Measurements from ENCODE around the gene SLC15A3. TPM values are rescaled to one million over a fixed set of nuclear protein-coding genes. Genes with fewer than 3 reads are reported as not detected.

The SLC15A3 gene
- total and polyA plus RNA-seq, 8 donors: 2.0 to 25.3 (median 6.1) TPM

GRCh38 chr11:60908803-60909202 lies 43.2 kb downstream of the SLC15A3 start:
- ATAC-seq: no peak

GRCh38 chr11:60906132-60906972 lies 45.6 kb downstream of the SLC15A3 start, which contains the start of gene PRPF19:
Gene PRPF19, minus strand, starts transcription at chr11:60906585. Its CDS starts 203 bp downstream, at chr11:60906382.
- intact Hi-C loops (cut with DNase I): no loop called here
- no peaks in the 10 kb centered on the region for H3K9me3 ChIP-seq
- no peak for TF ChIP-seq CTCF (IDR thresholded peaks at IDR 0.05)
- H3K27ac ChIP-seq: peak within 1 kb of the TSS; percentile 75 to 95 (median 90)
- 0% methylated on average over 68 to 75 of the region's 75 CpGs for WGBS, 2 donors
- no peaks in the 10 kb centered on the region for H3K27me3 ChIP-seq
- H3K4me1 ChIP-seq: peaks cover 0 to 16% (median 13%) of the 10 kb centered on the region in 3 donors
- DNase-seq: peak; percentile 96 to 99 (median 98)
- peak; percentile 60 for FAIRE-seq
- peak within 1 kb of the TSS; percentile 61 to 99 (median 87) for H3K4me3 ChIP-seq
- ATAC-seq: peak; percentile 94 to 98 (median 96)
- H3K36me3 ChIP-seq: peaks cover 4 to 21% (median 10%) of the 10 kb centered on the region in 3 donors

More at GRCh38 chr11:60908803-60909202, 43.2 kb downstream of the SLC15A3 start:
- Histone ChIP-seq H3K9me3 (no peaks in the 10 kb centered on the region), H3K27ac (no peak overlapping the region), H3K4me3 (no peak overlapping the region), H3K4me1 (peaks cover 0 to 13% (median 13%) of the 10 kb centered on the region in 3 donors), H3K27me3 (no peaks in the 10 kb centered on the region), H3K36me3 (no peaks in the 10 kb centered on the region)
- DNase-seq: no peak
- TF ChIP-seq CTCF (IDR thresholded peaks at IDR 0.05): no peak
- WGBS, 2 donors: 15 to 31% methylated on average over 1 of the region's 1 CpG
- intact Hi-C loops (cut with DNase I): no loop called here
- no peak for FAIRE-seq

- Histone ChIP-seq H3K27me3 (no peaks in the 10 kb centered on the region), H3K4me3 (peak overlapping the region; percentile 61 to 99 (median 87)), H3K9me3 (no peaks in the 10 kb centered on the region), H3K27ac (peak overlapping the region; percentile 75 to 95 (median 90)), H3K4me1 (peaks cover 0 to 16% (median 13%) of the 10 kb centered on the region in 3 donors), H3K36me3 (peaks cover 10 to 28% (median 17%) of the 10 kb centered on the region in 3 donors)
- WGBS, 2 donors: 3 to 5% methylated on average over 16 of the region's 16 CpGs
- intact Hi-C loops (cut with DNase I): no loop called here
- ATAC-seq (peak; percentile 14 to 60 (median 50)), DNase-seq (peak in 1 of 6 donors; percentile 58), FAIRE-seq (no peak)
- no peak for TF ChIP-seq CTCF (IDR thresholded peaks at IDR 0.05)
These were observed 46.3 kb downstream of the SLC15A3 start for GRCh38 chr11:60905551-60906113.

- H3K27ac ChIP-seq: peak overlapping the region in 2 of 4 donors; percentile 10 to 95
- peak overlapping the region in 2 of 4 donors; percentile 82 to 99 for H3K4me3 ChIP-seq
- H3K36me3 ChIP-seq: peaks cover 10 to 34% (median 23%) of the 10 kb centered on the region in 3 donors
- WGBS, 2 donors: 43 to 47% methylated on average over 6 of the region's 6 CpGs
- H3K4me1 ChIP-seq: peaks cover 0 to 16% (median 13%) of the 10 kb centered on the region in 3 donors
- FAIRE-seq (no peak), ATAC-seq (no peak), DNase-seq (no peak)
- no peak for TF ChIP-seq CTCF (IDR thresholded peaks at IDR 0.05)
- intact Hi-C loops (cut with DNase I): no loop called here
- H3K9me3 ChIP-seq: no peaks in the 10 kb centered on the region
- no peaks in the 10 kb centered on the region for H3K27me3 ChIP-seq
These were observed 46.9 kb downstream of the SLC15A3 start for GRCh38 chr11:60905047-60905446.
